Thoracic aorta (tissue), 2 donors: ENCODE measurements around the gene ALAD. TPM values are rescaled to one million over a fixed set of nuclear protein-coding genes. Genes with fewer than 3 reads are reported as not detected.

Experiments
- ATAC-seq: fragments of 150-250 bp; one replicate; pipeline ENCODE4 v1.8.0; 2017; ENCODE audit warnings: low read depth; ENCODE audit not compliant: insufficient number of reproducible peaks, low FRiP score
- DNase-seq: peaks from one replicate; pipeline ENCODE4 v3.0.0-alpha.2; 2020; ENCODE audit warnings: low spot score
- H3K27ac ChIP-seq, 2 donors: fragments of 200-600 bp; sonication (generic); 1 replicate in 1 of 2; 2 replicates in 1 of 2; pipeline ENCODE4 v1.5.1; 2016; ENCODE audit warnings: mild to moderate bottlenecking in 2 of 2, moderate library complexity in 2 of 2
- H3K27me3 ChIP-seq: fragments of 200-600 bp; sonication (generic); replicated peaks from 2 replicates; pipeline ENCODE4 v1.6.0; 2016; ENCODE audit warnings: mild to moderate bottlenecking; ENCODE audit not compliant: insufficient read depth
- H3K36me3 ChIP-seq: fragments of 200-600 bp; sonication (generic); one replicate; pipeline ENCODE4 v1.5.1; 2016
- H3K4me1 ChIP-seq, 2 donors: fragments of 200-600 bp; sonication (generic); 1 replicate in 1 of 2; 2 replicates in 1 of 2; pipeline versions ENCODE4 v1.5.1 to v1.6.0; 2016; ENCODE audit warnings: low read depth in 2 of 2, mild to moderate bottlenecking in 1 of 2; ENCODE audit not compliant: control insufficient read depth in 1 of 2
- H3K4me3 ChIP-seq: fragments of 200-600 bp; sonication (generic); 2 replicates; pipeline ENCODE4 v1.5.1; 2016; ENCODE audit warnings: mild to moderate bottlenecking
- H3K9me3 ChIP-seq: fragments of 200-600 bp; sonication (generic); 2 replicates; pipeline ENCODE4 v1.5.1; 2016
- total RNA-seq, 2 donors: library from RNA; depleted of rRNA; stranded (reverse); fragments of >200 nt; gene quantifications; one replicate each; pipeline versions ENCODE4 v1.1.0 to v1.2.3, GENCODE V29; 2016
- TF ChIP-seq, protein P1 (sequence below): fragments of 200-600 bp; sonication (generic); IDR thresholded peaks from one replicate; pipeline ENCODE4 v1.5.1; 2019; ENCODE audit warnings: antibody characterized with exemption

ALAD gene
- total RNA-seq, 2 donors from 2014 or later = 23.0 to 26.0 TPM

DNA sequence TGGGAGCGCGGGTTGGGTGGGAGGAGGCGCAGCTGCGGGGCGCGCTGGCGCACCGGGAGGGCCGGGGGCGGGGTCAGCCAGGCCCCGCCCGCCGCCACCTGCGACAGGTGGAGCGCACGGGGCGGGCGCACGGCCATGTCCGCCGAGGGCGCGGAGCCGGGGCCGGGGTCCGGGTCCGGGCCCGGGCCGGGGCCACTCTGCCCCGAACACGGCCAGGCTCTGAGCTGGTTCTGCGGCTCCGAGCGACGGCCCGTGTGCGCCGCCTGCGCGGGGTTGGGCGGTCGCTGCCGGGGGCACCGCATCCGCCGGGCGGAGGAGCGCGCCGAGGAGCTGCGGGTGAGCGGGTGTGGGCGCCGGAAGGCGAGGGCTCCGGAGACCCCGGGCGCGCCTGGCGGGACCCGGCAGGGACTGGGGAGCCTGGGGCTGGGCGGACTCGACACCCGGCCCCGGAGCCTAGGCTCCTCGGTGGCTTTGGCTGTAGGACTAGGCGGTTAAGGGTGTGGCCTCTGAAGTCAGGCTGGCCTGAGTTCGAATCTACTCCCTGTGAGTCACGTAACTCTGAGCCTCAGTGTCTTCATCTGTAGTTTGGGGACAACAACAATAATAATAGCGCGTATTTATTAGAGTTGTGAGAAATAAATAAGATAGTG is 51.5 kb downstream of the ALAD start, which contains the start of gene BSPRY:
Gene BSPRY, plus strand, starts transcription at position 97 of the 650 bp plus-strand sequence. Its CDS starts 39 bp downstream, at position 136.
- Histone ChIP-seq H3K4me3 (peak within 1 kb of the TSS; percentile 73), H3K4me1 (peaks cover 4 to 14% of the 10 kb centered on the region in 2 donors), H3K27ac (no peak within 1 kb of the TSS), H3K9me3 (no peaks in the 10 kb centered on the region), H3K27me3 (no peaks in the 10 kb centered on the region), H3K36me3 (no peaks in the 10 kb centered on the region)
- ATAC-seq = no peak
- TF ChIP-seq, protein P1, sequence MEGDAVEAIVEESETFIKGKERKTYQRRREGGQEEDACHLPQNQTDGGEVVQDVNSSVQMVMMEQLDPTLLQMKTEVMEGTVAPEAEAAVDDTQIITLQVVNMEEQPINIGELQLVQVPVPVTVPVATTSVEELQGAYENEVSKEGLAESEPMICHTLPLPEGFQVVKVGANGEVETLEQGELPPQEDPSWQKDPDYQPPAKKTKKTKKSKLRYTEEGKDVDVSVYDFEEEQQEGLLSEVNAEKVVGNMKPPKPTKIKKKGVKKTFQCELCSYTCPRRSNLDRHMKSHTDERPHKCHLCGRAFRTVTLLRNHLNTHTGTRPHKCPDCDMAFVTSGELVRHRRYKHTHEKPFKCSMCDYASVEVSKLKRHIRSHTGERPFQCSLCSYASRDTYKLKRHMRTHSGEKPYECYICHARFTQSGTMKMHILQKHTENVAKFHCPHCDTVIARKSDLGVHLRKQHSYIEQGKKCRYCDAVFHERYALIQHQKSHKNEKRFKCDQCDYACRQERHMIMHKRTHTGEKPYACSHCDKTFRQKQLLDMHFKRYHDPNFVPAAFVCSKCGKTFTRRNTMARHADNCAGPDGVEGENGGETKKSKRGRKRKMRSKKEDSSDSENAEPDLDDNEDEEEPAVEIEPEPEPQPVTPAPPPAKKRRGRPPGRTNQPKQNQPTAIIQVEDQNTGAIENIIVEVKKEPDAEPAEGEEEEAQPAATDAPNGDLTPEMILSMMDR = no peak
- no peak for DNase-seq

DNA sequence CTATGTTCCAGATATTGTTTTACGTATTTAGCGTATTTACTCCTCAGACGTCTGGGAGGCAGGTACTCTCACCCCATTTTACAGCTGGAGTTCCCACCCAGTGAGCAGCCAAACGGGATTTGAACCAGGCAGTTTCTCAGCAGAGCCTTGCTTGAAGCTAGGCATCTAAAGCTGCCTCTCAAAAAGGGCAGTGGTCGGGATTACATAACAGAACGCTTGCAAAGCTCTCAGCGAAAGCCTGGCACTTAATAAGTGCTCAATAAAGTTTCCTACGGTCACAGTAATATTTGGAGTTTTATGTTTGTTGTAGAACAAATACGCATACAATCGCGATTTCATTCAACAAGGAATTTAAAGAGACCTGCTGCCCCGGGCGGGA is 52.0 kb downstream of the ALAD start:
- no peaks in the 10 kb centered on the region for H3K27me3 ChIP-seq
- ATAC-seq = no peak
- peaks cover 4 to 19% of the 10 kb centered on the region in 2 donors for H3K4me1 ChIP-seq

DNA sequence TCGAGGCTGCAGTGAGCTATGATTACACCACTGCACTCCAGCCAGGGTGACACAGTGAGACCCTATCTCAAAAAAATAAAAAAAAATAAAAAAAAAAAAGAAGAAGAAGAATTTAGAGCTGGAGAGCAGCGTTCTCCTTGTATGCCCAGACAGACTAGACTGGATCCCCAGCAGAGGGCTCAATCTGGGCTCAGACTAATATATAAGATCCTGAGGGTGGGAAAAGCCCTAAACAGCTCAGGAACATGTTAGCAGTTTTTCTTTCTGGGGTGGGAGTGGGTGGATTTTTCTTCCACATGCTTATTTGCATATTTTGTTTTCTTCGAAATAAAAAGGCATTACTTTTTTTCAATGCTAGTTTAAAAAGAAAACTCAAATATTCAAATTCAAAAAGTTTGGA is 52.6 kb downstream of the ALAD start:
- H3K36me3 ChIP-seq = no peaks in the 10 kb centered on the region
- no peaks in the 10 kb centered on the region for H3K27me3 ChIP-seq
- H3K27ac ChIP-seq = no peak overlapping the region
- H3K9me3 ChIP-seq = no peaks in the 10 kb centered on the region
- no peak overlapping the region for H3K4me3 ChIP-seq
- H3K4me1 ChIP-seq = peaks cover 4 to 24% of the 10 kb centered on the region in 2 donors
- ATAC-seq (no peak), DNase-seq (no peak)
- TF ChIP-seq, protein P1 = no peak

More for the DNA sequence above, 52.0 kb downstream of the ALAD start:
- TF ChIP-seq, protein P1 = no peak
- DNase-seq = no peak
- Histone ChIP-seq H3K9me3 (no peaks in the 10 kb centered on the region), H3K27ac (no peak overlapping the region), H3K4me3 (peak overlapping the region; percentile 73), H3K36me3 (no peaks in the 10 kb centered on the region)

DNA sequence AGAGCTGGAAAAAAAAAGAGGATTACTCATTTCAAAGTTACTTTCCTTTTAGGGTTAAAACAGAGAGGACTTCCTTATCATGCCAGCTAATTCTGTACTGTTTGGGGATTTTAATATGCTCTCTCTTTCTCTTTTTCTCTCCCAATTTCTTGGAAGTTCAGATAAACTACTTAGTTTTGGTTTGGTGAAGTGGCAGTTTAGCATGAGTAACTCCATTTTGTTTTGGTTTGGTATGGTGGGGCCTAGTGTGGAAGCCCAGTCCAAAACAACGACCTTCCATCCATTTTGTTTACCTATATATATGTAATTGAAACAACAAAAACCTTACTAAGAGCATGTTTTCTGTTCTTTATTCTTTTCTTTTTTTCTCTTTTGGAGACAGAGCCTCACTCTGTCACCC is 55.4 kb downstream of the ALAD start:
- no peaks in the 10 kb centered on the region for H3K9me3 ChIP-seq
- no peak overlapping the region for H3K27ac ChIP-seq
- ATAC-seq = no peak

DNA sequence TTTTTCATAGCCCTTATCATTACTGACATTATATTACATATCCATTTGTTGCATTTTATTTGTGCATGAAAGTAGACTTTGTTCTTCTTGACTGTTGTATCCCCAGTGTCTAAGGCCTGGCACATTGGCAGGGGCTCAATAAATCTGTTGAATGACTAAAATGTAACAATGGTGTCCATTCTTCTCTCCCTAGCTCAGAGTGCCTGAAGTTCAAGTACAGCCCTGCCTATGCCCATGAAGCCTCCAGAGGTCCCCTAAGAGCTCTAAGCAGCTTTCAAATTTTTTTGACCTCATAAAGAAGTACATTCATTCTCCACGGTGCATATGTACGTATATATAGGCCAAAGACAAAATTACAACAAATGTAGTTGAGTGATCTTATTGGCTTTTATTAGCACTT is 55.9 kb downstream of the ALAD start:
- no peak overlapping the region for H3K27ac ChIP-seq
- ATAC-seq = no peak

More for the DNA sequence above, 55.4 kb downstream of the ALAD start:
- TF ChIP-seq, protein P1 = no peak
- no peaks in the 10 kb centered on the region for H3K36me3 ChIP-seq
- no peak for DNase-seq
- peaks cover 4 to 28% of the 10 kb centered on the region in 2 donors for H3K4me1 ChIP-seq
- H3K27me3 ChIP-seq = no peaks in the 10 kb centered on the region
- no peak overlapping the region for H3K4me3 ChIP-seq

More for the DNA sequence above, 55.9 kb downstream of the ALAD start:
- Histone ChIP-seq H3K4me1 (peaks cover 4 to 27% of the 10 kb centered on the region in 2 donors), H3K36me3 (no peaks in the 10 kb centered on the region), H3K27me3 (no peaks in the 10 kb centered on the region), H3K4me3 (no peak overlapping the region), H3K9me3 (no peaks in the 10 kb centered on the region)
- DNase-seq = no peak
- TF ChIP-seq, protein P1 = no peak
